Caki2 (cell line): Measurements from ENCODE around the gene MAPK8IP1. TPM values are rescaled to one million over a fixed set of nuclear protein-coding genes. Genes with fewer than 3 reads are reported as not detected.

Experiments
- total RNA-seq: library from RNA; depleted of rRNA; stranded (reverse); fragments of >200 nt; shearing (Covaris generic); gene quantifications from 2 replicates; pipeline ENCODE4 v1.2.3, GENCODE V29; 2014; ENCODE audit warnings: low replicate concordance; rRNA removed

MAPK8IP1 gene
- total RNA-seq, 1 experiment from 2014 or later, result 6.5 TPM

Other genes starting within 250 kb of the MAPK8IP1 start
- gene CHST1, start 220.0 kb upstream of the MAPK8IP1 start, total RNA-seq, result 1.5 TPM in 1 of 2 replicates, not detected in the other
- 4.8 and 4.9 TPM in 2 replicates for gene SLC35C1, start 80.5 kb upstream of the MAPK8IP1 start, total RNA-seq
- 6.9 and 11.1 TPM in 2 replicates for gene CRY2, start 38.2 kb upstream of the MAPK8IP1 start, total RNA-seq
- gene FREY1, start 21.6 kb downstream of the MAPK8IP1 start, total RNA-seq, result 1.3 TPM in 1 of 2 replicates, not detected in the other
- 30.0 and 38.2 TPM in 2 replicates for gene PEX16, start 32.2 kb downstream of the MAPK8IP1 start, total RNA-seq
- not detected in 2 replicates for gene LARGE2, start 37.0 kb downstream of the MAPK8IP1 start, total RNA-seq
- gene PHF21A, start 235.8 kb downstream of the MAPK8IP1 start, total RNA-seq, result 1.2 and 12.0 TPM in 2 replicates